Endothelial cell of umbilical vein (primary cell): ENCODE data around the gene HID1. TPM values are rescaled to one million over a fixed set of nuclear protein-coding genes. Genes with fewer than 3 reads are reported as not detected.

Experiments
- BruUV-seq: library from RNA; stranded (reverse); fragments of 400-500 nt; replicated peaks from 2 replicates; lab custom pipeline; 2021; lab: Mats Ljungman, UMichigan
- CTCF ChIA-PET: fragments of 300-600, 350-600 bp; sonication (Branson Sonifier 250); formaldehyde crosslinking; loops from one replicate; lab custom pipeline; 2021; ENCODE audit warnings: antibody characterized with exemption, inconsistent platforms; lab: Charles Lee
- POLR2A ChIA-PET: fragments of 300-600, 350-600 bp; sonication (Branson Sonifier 250); formaldehyde crosslinking; loops from one replicate; lab custom pipeline; 2021; ENCODE audit warnings: antibody characterized with exemption, inconsistent platforms; lab: Charles Lee
- DNase-seq: peaks from one replicate; pipeline ENCODE4 v3.0.0-alpha.2; 2011; ENCODE audit warnings: low read depth, low spot score
- FAIRE-seq: peaks from 2 replicates; lab custom pipeline; 2011; peaks lifted over from hg19 to GRCh38; lab: Jason Lieb, UNC
- H2AFZ ChIP-seq: 2 replicates; pipeline ENCODE4 v1.6.0; 2012; ENCODE audit warnings: low read depth, low read length, control low read depth, inconsistent platforms
- H3K27ac ChIP-seq: 2 replicates; pipeline ENCODE4 v1.5.1; 2011; ENCODE audit warnings: low read depth, mild to moderate bottlenecking, control low read depth, low read length, moderate library complexity; ENCODE audit not compliant: insufficient read depth
- H3K27me3 ChIP-seq, 2 experiments: 2 replicates each; pipeline versions ENCODE4 v1.6.0 to v1.6.1; 2011; ENCODE audit warnings: low read length in 2 of 2, mixed read lengths in 1 of 2; ENCODE audit not compliant: control insufficient read depth in 2 of 2, insufficient read depth in 2 of 2
- H3K36me3 ChIP-seq, 2 experiments: 2 replicates in 1 of 2; 3 replicates in 1 of 2; pipeline ENCODE4 v1.5.1; 2011; ENCODE audit warnings: low read length in 2 of 2, mild to moderate bottlenecking in 1 of 2, moderate library complexity in 1 of 2; ENCODE audit not compliant: control insufficient read depth in 2 of 2, insufficient read depth in 2 of 2; ENCODE audit errors: extremely low read depth in 1 of 2
- H3K4me1 ChIP-seq: 3 replicates; pipeline ENCODE4 v1.5.1; 2011; ENCODE audit warnings: mild to moderate bottlenecking, low read length; ENCODE audit not compliant: control insufficient read depth, insufficient read depth; ENCODE audit errors: extremely low read depth
- H3K4me2 ChIP-seq: 2 replicates; pipeline ENCODE4 v1.6.1; 2011; ENCODE audit warnings: low read length, control low read depth, mixed read lengths; ENCODE audit not compliant: insufficient read depth
- H3K4me3 ChIP-seq, 3 experiments: fragments of 200-600 bp in 1 of 3; sonication (generic), shearing (Covaris generic) in 1 of 3; replicated peaks in 1 of 3; 2 replicates each; pipeline ENCODE4 v1.5.1; 2011 to 2016; ENCODE audit warnings: control low read depth in 3 of 3, low read length in 3 of 3, mild to moderate bottlenecking in 2 of 3, inconsistent platforms in 1 of 3, low read depth in 1 of 3, moderate library complexity in 1 of 3; ENCODE audit not compliant: insufficient read depth in 1 of 3
- H3K79me2 ChIP-seq: 2 replicates; pipeline ENCODE4 v1.6.0; 2012; ENCODE audit warnings: low read length, inconsistent platforms; ENCODE audit not compliant: control insufficient read depth, insufficient read depth
- H3K9ac ChIP-seq: replicated peaks from 2 replicates; pipeline ENCODE3; 2011; ENCODE audit warnings: low read length, control low read depth; ENCODE audit not compliant: insufficient read depth; ENCODE audit errors: extremely low read depth
- H3K9me1 ChIP-seq: replicated peaks from 3 replicates; pipeline ENCODE4 v1.6.0; 2011; ENCODE audit warnings: mild to moderate bottlenecking, low read length; ENCODE audit not compliant: control insufficient read depth, insufficient read depth; ENCODE audit errors: extremely low read depth
- H3K9me3 ChIP-seq: replicated peaks from 2 replicates; pipeline ENCODE4 v1.5.1; 2012; ENCODE audit warnings: low read length, inconsistent platforms; ENCODE audit not compliant: control insufficient read depth, insufficient read depth
- H4K20me1 ChIP-seq: replicated peaks from 2 replicates; pipeline ENCODE3; 2011; ENCODE audit warnings: mild to moderate bottlenecking, low read length; ENCODE audit not compliant: control insufficient read depth, insufficient read depth; ENCODE audit errors: extremely low read depth
- EZH2 ChIP-seq: IDR thresholded peaks from 2 replicates; pipeline ENCODE4 v1.6.1; 2012; ENCODE audit warnings: borderline replicate concordance, low read depth, mild to moderate bottlenecking, moderate library complexity, low read length, inconsistent platforms; ENCODE audit not compliant: severe bottlenecking
- FOS ChIP-seq: IDR thresholded peaks from 2 replicates; pipeline ENCODE4 v1.6.1; 2011; ENCODE audit warnings: mild to moderate bottlenecking, low read length, moderate library complexity, borderline replicate concordance; ENCODE audit not compliant: insufficient read depth
- GATA2 ChIP-seq: IDR thresholded peaks from 2 replicates; pipeline ENCODE4 v1.7.0; 2011; ENCODE audit warnings: low read depth, mild to moderate bottlenecking, moderate library complexity, mixed read lengths, low read length; ENCODE audit not compliant: insufficient read length, insufficient read depth
- JUN ChIP-seq: IDR thresholded peaks from 2 replicates; pipeline ENCODE4 v1.6.1; 2011; ENCODE audit warnings: borderline replicate concordance, low read depth; ENCODE audit not compliant: insufficient read length, insufficient read depth
- MYC ChIP-seq: IDR thresholded peaks from one replicate; pipeline ENCODE4 v1.6.1; 2011; ENCODE audit warnings: mild to moderate bottlenecking, low read depth, low read length
- POLR2A ChIP-seq: IDR thresholded peaks from 2 replicates; pipeline ENCODE4 v1.6.1; 2012; ENCODE audit warnings: low read depth, mild to moderate bottlenecking, control low read depth, low read length
- POLR2AphosphoS5 ChIP-seq: IDR thresholded peaks from 2 replicates; pipeline ENCODE4 v1.6.1; 2012; ENCODE audit warnings: low read depth, mild to moderate bottlenecking, control low read depth, low read length, moderate library complexity; ENCODE audit not compliant: insufficient read depth
- dilution Hi-C: fragments of 300-500 bp; cut with MboI; formaldehyde crosslinking; loops from one replicate; pipeline ENCODE4 v1.15.0; 2019; ENCODE audit warnings: low sequenced_read_pairs; ENCODE audit not compliant: extremely low pct_ligation_motif_present
- intact Hi-C: fragments of 100-400 bp; cut with micrococcal nuclease; formaldehyde crosslinking; loops from one replicate; pipeline ENCODE4 v1.10.0; 2022
- polyA plus RNA-seq, 4 experiments: library from polyadenylated mRNA; depleted of rRNA in 3 of 4; stranded (reverse) in 3 of 4; unstranded in 1 of 4; fragments of >200 nt; gene quantifications; 2 replicates each; pipeline versions ENCODE4 v1.2.1 to v1.2.3, GENCODE V29; 2011 to 2012; ENCODE audit warnings: missing spikeins in 1 of 4
- total RNA-seq: library from RNA; stranded (reverse); gene quantifications from 2 replicates; pipeline ENCODE4 v1.2.3, GENCODE V29; 2021
- TF ChIP-seq, protein P1 (sequence below), 2 donors: IDR thresholded peaks; 1 replicate in 1 of 2; 2 replicates in 1 of 2; pipeline ENCODE4 v1.5.1; 2011; ENCODE audit warnings: low read length in 2 of 2, mild to moderate bottlenecking in 2 of 2, moderate library complexity in 2 of 2, control low read depth in 1 of 2, inconsistent platforms in 1 of 2, low read depth in 1 of 2; ENCODE audit not compliant: insufficient read depth in 1 of 2; ENCODE audit errors: extremely low read depth in 1 of 2
- TF ChIP-seq, protein P2 (sequence below): IDR thresholded peaks from 2 replicates; pipeline ENCODE4 v1.6.1; 2011; ENCODE audit not compliant: insufficient read depth, insufficient read length

The HID1 gene
- total and polyA plus RNA-seq, 2 donors (not counting 3 experiments of a cell fraction or from before 2014, with no cell fraction given): 41.4 to 53.3 TPM

DNA sequence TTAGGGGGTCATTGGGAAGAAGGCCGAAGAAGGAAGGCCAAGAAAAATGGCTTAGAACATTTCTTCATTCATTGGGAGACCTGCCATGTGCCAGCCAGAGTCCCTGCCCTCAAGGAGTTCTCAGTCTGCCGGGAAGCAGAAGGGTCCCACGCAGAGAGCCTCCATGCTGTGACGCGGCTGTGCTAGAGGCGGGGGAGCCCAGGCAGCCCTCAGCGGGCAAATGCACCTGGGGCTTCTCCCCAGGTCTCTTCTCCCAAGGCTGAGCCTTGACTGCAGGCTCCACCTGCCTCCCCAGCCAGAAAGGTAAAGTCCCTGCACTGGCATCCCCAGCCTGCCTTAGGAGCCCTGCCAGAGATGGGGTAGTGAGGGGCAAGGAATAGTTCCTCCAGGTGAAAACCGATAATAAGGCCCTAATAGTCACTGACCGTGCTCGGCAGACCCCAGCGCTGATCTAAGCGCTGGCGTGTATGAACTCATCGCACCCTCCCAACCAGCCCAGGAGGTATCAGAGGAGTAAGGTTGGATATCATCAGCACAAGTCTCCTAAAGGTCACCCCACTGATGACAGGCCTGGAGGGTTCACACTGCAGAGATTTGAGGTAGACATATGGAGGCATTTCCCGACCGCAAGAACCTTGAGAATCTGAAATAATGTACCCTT, 8.9 kb upstream of the HID1 start:
- intact Hi-C loops (no loop called here), dilution Hi-C loops (no loop called here)
- CTCF ChIA-PET: no interaction called here
- no peaks in the 10 kb centered on the region for H3K79me2 ChIP-seq
- H4K20me1 ChIP-seq: no peaks in the 10 kb centered on the region
- peaks cover 0 to 2% of the 10 kb centered on the region in 2 experiments for H3K27me3 ChIP-seq
- H3K9ac ChIP-seq: peak overlapping the region; percentile 17
- no peaks in the 10 kb centered on the region for H3K9me3 ChIP-seq
- H2AFZ ChIP-seq: peak overlapping the region; percentile 46
- POLR2A ChIA-PET: no interaction called here
- DNase-seq: no peak
- no peaks in the 10 kb centered on the region for H3K36me3 ChIP-seq
- H3K4me2 ChIP-seq: peak overlapping the region; percentile 35
- H3K9me1 ChIP-seq: no peaks in the 10 kb centered on the region
- H3K4me1 ChIP-seq: peaks cover 11% of the 10 kb centered on the region
- peak overlapping the region in 2 of 3 experiments; percentile 25 to 38 for H3K4me3 ChIP-seq
- no peak for FAIRE-seq
- BruUV-seq: TSS peak; percentile 57
- TF ChIP-seq, protein P1, sequence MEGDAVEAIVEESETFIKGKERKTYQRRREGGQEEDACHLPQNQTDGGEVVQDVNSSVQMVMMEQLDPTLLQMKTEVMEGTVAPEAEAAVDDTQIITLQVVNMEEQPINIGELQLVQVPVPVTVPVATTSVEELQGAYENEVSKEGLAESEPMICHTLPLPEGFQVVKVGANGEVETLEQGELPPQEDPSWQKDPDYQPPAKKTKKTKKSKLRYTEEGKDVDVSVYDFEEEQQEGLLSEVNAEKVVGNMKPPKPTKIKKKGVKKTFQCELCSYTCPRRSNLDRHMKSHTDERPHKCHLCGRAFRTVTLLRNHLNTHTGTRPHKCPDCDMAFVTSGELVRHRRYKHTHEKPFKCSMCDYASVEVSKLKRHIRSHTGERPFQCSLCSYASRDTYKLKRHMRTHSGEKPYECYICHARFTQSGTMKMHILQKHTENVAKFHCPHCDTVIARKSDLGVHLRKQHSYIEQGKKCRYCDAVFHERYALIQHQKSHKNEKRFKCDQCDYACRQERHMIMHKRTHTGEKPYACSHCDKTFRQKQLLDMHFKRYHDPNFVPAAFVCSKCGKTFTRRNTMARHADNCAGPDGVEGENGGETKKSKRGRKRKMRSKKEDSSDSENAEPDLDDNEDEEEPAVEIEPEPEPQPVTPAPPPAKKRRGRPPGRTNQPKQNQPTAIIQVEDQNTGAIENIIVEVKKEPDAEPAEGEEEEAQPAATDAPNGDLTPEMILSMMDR (IDR thresholded peaks at IDR 0.05; ENCODE audit: extremely low read depth in 1 of 2, insufficient read depth in 1 of 2, low read depth in 1 of 2, low read length in 2 of 2): no peak
- TF ChIP-seq EZH2 (no peak), JUN (no peak), POLR2A (no peak), MYC (no peak), GATA2 (no peak), FOS (no peak), POLR2AphosphoS5 (no peak)
- TF ChIP-seq, protein P2, sequence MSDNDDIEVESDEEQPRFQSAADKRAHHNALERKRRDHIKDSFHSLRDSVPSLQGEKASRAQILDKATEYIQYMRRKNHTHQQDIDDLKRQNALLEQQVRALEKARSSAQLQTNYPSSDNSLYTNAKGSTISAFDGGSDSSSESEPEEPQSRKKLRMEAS: no peak
- H3K27ac ChIP-seq: peak overlapping the region; percentile 1
